ENCODE results near the gene CRLF1. TPM values are rescaled to one million over a fixed set of nuclear protein-coding genes. Genes with fewer than 3 reads are reported as not detected.

CRLF1 gene
- total and polyA plus RNA-seq, 10 of the 15 experiments (the other 5 are each of a cell fraction or from before 2014, with no cell fraction given): 0.10 to 1.2 (median 0.49) TPM; not detected in 4

DNA sequence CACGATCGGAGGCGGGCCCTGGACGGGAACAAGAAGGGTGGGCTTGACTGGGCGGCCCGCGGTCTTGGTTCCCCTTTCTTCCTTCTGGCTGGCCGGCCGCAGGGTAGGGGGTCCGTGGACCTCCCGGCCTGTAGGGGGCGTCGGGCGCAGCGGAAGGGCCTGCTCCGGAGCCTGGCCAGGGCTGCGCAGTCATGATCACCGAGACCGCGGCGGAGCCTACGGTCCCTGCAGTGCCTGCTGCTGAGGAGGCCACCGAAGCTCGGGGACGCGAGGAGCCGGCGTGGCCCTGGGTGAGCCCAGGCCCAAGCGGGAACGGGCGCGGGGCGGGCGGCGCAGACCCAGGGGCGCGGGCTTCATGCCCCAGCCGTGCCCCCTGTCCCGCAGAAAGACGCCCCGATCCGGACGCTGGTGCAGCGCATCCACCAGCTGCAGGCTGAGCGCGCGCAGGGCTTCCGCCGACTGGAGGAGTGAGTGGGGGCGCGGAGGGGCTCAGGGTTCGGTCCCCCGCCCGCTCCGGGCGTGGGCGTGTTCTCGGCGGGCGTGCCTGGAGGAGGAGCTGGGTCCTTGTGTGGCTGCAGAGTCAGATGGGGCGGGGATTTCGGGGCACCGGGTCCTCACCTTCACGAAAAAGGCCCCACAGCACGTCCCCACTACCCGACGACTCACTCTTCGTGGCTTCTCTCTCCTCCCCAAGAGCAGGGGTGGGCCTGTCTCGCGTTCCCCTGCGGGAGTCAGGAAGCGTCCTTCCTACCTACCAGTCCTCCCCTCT is 17.8 kb downstream of the CRLF1 start, which contains the start of gene REX1BD (continued):
- TF ChIP-seq, protein P1, sequence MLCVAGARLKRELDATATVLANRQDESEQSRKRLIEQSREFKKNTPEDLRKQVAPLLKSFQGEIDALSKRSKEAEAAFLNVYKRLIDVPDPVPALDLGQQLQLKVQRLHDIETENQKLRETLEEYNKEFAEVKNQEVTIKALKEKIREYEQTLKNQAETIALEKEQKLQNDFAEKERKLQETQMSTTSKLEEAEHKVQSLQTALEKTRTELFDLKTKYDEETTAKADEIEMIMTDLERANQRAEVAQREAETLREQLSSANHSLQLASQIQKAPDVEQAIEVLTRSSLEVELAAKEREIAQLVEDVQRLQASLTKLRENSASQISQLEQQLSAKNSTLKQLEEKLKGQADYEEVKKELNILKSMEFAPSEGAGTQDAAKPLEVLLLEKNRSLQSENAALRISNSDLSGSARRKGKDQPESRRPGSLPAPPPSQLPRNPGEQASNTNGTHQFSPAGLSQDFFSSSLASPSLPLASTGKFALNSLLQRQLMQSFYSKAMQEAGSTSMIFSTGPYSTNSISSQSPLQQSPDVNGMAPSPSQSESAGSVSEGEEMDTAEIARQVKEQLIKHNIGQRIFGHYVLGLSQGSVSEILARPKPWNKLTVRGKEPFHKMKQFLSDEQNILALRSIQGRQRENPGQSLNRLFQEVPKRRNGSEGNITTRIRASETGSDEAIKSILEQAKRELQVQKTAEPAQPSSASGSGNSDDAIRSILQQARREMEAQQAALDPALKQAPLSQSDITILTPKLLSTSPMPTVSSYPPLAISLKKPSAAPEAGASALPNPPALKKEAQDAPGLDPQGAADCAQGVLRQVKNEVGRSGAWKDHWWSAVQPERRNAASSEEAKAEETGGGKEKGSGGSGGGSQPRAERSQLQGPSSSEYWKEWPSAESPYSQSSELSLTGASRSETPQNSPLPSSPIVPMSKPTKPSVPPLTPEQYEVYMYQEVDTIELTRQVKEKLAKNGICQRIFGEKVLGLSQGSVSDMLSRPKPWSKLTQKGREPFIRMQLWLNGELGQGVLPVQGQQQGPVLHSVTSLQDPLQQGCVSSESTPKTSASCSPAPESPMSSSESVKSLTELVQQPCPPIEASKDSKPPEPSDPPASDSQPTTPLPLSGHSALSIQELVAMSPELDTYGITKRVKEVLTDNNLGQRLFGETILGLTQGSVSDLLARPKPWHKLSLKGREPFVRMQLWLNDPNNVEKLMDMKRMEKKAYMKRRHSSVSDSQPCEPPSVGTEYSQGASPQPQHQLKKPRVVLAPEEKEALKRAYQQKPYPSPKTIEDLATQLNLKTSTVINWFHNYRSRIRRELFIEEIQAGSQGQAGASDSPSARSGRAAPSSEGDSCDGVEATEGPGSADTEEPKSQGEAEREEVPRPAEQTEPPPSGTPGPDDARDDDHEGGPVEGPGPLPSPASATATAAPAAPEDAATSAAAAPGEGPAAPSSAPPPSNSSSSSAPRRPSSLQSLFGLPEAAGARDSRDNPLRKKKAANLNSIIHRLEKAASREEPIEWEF (IDR thresholded peaks at IDR 0.05; ENCODE audit: insufficient replicate concordance, low read depth, low read length): no peak
- TF ChIP-seq HDAC6 (IDR thresholded peaks at IDR 0.05; ENCODE audit: unreplicated experiment): peak; percentile 40
- TF ChIP-seq, protein P2, sequence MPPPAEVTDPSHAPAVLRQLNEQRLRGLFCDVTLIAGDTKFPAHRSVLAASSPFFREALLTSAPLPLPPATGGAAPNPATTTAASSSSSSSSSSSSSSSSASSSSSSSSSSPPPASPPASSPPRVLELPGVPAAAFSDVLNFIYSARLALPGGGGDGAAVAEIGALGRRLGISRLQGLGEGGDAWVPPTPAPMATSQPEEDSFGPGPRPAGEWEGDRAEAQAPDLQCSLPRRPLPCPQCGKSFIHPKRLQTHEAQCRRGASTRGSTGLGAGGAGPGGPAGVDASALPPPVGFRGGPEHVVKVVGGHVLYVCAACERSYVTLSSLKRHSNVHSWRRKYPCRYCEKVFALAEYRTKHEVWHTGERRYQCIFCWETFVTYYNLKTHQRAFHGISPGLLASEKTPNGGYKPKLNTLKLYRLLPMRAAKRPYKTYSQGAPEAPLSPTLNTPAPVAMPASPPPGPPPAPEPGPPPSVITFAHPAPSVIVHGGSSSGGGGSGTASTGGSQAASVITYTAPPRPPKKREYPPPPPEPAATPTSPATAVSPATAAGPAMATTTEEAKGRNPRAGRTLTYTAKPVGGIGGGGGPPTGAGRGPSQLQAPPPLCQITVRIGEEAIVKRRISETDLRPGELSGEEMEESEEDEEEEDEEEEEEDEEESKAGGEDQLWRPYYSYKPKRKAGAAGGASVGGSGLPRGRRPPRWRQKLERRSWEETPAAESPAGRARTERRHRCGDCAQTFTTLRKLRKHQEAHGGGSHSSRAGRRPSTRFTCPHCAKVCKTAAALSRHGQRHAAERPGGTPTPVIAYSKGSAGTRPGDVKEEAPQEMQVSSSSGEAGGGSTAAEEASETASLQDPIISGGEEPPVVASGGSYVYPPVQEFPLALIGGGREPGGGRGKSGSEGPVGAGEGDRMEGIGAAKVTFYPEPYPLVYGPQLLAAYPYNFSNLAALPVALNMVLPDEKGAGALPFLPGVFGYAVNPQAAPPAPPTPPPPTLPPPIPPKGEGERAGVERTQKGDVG (CRISPR knock-in tag; IDR thresholded peaks at IDR 0.05): no peak
- no peak for TF ChIP-seq BCL11A (IDR thresholded peaks at IDR 0.05; ENCODE audit: low read depth, low read length)
- peak; percentile 66 for TF ChIP-seq KLF5 (IDR thresholded peaks at IDR 0.05; ENCODE audit: partially characterized antibody)
- peak; percentile 59; the same call in 1 of the 2 replicates for TF ChIP-seq YY1 (IDR thresholded peaks at IDR 0.05; ENCODE audit: low read depth, low read length)
- no peak for TF ChIP-seq FOXK2 (IDR thresholded peaks at IDR 0.05)
- TF ChIP-seq SREBF2 (IDR thresholded peaks at IDR 0.05; ENCODE audit: low read length): no peak
- TF ChIP-seq CREB1 (IDR thresholded peaks at IDR 0.05; ENCODE audit: low read depth): peak; percentile 70
- TF ChIP-seq MYC (IDR thresholded peaks at IDR 0.05; ENCODE audit: insufficient read depth, insufficient read length, insufficient replicate concordance, low read length, severe bottlenecking): no peak
- TF ChIP-seq PAX8 (IDR thresholded peaks at IDR 0.05): no peak
- peak; percentile 25; the same call in 1 of the 2 replicates for TF ChIP-seq MTA2 (IDR thresholded peaks at IDR 0.05; ENCODE audit: low read depth)
- TF ChIP-seq PAX5 (IDR thresholded peaks at IDR 0.05; ENCODE audit: borderline replicate concordance, low read depth, low read length): 0 out of 2 replicates have a peak, but pooled peaks have one; percentile 33
- TF ChIP-seq FOXM1 (IDR thresholded peaks at IDR 0.05; ENCODE audit: low read depth, low read length): no peak
- peak; percentile 22 for TF ChIP-seq SP1 (IDR thresholded peaks at IDR 0.05; ENCODE audit: low read depth, low read length)
- no peak for TF ChIP-seq SREBF1 (IDR thresholded peaks at IDR 0.05; ENCODE audit: low read length)
- no peak for TF ChIP-seq NFYA (IDR thresholded peaks at IDR 0.05; ENCODE audit: borderline replicate concordance, low read depth, low read length)
- TF ChIP-seq, protein P3, sequence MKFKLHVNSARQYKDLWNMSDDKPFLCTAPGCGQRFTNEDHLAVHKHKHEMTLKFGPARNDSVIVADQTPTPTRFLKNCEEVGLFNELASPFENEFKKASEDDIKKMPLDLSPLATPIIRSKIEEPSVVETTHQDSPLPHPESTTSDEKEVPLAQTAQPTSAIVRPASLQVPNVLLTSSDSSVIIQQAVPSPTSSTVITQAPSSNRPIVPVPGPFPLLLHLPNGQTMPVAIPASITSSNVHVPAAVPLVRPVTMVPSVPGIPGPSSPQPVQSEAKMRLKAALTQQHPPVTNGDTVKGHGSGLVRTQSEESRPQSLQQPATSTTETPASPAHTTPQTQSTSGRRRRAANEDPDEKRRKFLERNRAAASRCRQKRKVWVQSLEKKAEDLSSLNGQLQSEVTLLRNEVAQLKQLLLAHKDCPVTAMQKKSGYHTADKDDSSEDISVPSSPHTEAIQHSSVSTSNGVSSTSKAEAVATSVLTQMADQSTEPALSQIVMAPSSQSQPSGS (IDR thresholded peaks at IDR 0.05; ENCODE audit: low read length): no peak
- TF ChIP-seq NFYB (IDR thresholded peaks at IDR 0.05; ENCODE audit: insufficient read depth, low read depth, low read length): no peak
- peak; percentile 64; the same call in 1 of the 2 replicates for TF ChIP-seq SIN3A (IDR thresholded peaks at IDR 0.05; ENCODE audit: low read depth, low read length)
